EH (cell line): Measurements from ENCODE around the gene CEPT1.

Source experiments
- DNase-seq: peaks from one replicate; pipeline ENCODE4 v3.0.0-alpha.2; 2015; ENCODE audit warnings: low read depth

Gene CEPT1

GRCh38 chr1:111227851-111228747, 88.1 kb downstream of the CEPT1 start:
- peak; percentile 92 for DNase-seq

GRCh38 chr1:111228748-111229126, 88.7 kb downstream of the CEPT1 start:
- no peak for DNase-seq

- no peak for DNase-seq
These were observed 92.1 kb downstream of the CEPT1 start for GRCh38 chr1:111232134-111232533.

- peak; percentile 29 for DNase-seq
These were observed 94.2 kb downstream of the CEPT1 start for GRCh38 chr1:111234258-111234657.
